GM21515 (cell line): ENCODE data around the gene TES.
"Not testable (repeated sequence)": the region's sequence is repeated elsewhere in the genome, so short reads cannot be mapped to it uniquely, and the experiment has no call there.

ENCODE experiments used
- ATAC-seq: cut with Tn5 transposase; IDR thresholded peaks from one replicate; pipeline ENCODE4 v1.9.1; 2021; ENCODE audit not compliant: unreplicated experiment

The TES gene

DNA sequence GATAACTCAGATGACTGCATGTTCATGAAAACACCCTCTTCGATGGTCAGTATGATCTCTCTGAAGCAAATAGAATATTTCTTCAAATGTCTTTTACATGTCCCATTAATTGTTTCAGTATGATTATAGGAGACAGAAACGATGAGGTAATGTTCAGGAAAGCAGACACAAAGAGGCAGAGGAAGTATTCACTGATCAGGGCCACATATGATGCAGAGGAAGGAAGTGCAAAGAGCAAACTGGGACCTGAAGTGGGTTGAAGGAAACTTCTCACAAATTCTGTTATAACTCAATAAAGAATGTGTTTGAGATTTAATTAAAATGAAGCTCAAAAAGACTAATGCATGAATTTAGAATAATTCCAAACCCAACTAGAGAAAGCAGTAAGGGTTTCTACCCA lies 70.5 kb downstream of the TES start:
- no peak for ATAC-seq

GRCh38 chr7:116283595-116284204 lies 73.4 kb downstream of the TES start:
- ATAC-seq: no peak

- ATAC-seq: no peak
Observed at GRCh38 chr7:116284390-116284789, 74.1 kb downstream of the TES start.

DNA sequence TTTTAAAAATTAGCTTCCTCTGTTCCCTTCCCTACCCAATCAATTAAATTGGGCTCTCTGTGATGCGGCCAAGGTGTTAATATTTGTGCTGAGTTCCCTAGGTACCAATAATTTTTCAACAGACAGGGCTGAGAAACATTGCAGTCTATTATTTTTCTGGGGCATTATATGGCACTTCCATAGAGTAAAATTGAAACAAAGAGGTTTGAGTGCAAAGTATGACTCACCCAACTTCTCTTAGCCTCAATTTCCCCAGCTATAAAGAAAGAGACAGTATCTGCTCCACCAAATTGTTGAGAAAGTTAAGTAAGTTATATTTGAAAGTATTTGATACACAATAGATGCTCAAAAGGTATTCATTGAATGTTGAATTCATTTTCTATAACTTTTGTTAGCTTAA lies 74.9 kb downstream of the TES start:
- no peak for ATAC-seq

DNA sequence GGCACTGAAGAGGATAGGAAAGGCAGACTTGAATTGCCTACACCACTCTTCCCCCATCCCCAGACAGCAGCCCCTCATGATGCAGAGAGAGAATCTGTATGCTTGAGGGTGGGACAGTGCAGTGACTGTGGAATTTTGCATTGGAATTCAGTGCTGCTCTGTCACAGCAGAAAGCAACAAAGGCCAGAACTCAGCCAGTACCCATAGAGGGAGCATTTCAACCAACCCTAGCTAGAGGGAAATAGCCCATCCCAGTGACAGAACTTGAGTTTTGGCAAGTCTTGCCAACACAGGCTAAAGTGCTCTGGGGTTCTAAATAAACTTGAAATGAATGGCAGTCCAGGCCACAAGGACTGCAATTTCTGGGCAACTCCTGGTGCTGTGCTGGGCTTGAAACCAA lies 80.4 kb downstream of the TES start:
- no peak for ATAC-seq

GRCh38 chr7:116291937-116292336 lies 81.6 kb downstream of the TES start:
- no peak for ATAC-seq

GRCh38 chr7:116292381-116292780 lies 82.0 kb downstream of the TES start:
- ATAC-seq: no peak

DNA sequence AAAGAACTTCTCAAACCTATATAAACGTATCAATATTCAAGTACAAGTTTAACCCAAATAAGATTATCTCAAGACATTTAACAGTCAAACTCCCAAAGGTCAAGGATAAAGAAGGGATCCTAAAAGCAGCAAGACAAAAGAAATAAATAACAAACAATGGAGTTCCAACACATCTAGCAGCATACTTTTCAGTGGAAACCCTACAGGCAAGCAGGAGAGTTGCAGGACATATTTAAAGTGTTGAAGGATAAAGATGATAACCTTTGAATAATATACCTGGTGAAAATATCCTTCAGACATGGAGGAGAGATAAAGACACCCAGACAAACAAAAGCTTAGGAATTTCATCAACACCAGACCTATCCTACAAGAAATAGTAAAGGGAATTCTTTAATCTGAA lies 82.8 kb downstream of the TES start:
- ATAC-seq: no peak

DNA sequence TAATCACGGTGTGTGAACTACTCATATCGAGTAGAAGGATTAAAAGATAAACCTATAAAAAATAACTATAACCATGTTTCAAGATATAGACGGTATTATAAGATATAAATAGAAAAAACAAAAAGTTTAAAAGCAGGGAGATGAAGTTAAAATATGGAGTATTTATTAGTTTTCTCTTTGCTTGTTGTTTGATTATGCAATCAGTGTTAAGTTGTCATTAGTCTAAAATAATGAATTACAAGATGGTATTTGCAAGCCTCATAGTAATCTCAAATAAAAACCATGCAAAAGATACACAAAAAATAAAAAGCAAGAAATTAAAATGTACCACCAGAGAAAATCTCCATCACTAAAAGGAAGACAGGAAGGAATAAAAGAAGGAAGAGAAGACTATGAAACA lies 83.3 kb downstream of the TES start:
- no peak for ATAC-seq

DNA sequence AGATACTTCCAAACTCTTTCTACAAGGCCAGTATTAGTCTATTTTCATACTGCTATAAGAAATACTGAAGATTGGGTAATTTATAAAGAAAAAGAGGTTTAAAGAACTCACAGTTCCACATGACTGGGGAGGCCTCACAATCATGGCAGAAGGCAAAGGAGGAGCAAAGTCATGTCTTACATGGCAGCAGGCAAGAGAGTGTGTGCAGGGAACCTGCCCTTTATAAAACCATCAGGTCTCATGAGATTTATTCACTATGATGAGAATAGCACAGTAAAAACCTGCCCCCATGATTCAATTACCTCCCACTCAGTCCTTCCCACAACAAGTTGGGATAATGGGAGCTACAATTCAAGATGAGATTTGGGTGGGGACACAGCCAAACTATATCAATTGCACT lies 85.6 kb downstream of the TES start:
- ATAC-seq: not testable (repeated sequence)

GRCh38 chr7:116298055-116298454 lies 87.7 kb downstream of the TES start:
- no peak for ATAC-seq

DNA sequence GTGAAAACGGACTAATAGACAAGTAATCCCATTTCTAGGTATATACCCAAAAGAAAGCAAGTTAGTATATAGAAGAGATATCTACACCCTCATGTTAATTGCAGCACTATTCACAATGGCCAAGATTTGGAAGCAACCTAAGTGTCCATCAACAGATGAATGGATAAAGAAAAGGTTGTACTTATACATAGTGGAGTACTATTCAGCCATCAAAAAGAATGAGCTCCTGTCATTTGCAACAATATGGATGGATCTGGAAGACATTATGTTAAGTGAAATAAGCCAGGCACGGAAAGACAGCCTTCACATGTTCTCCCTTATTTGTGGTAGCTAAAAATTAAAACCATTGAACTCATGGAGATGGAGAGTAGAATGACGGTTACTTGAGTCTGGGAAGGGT lies 88.2 kb downstream of the TES start:
- ATAC-seq: no peak

GRCh38 chr7:116305485-116306408 lies 95.4 kb downstream of the TES start:
- ATAC-seq: no peak

GRCh38 chr7:116306409-116307048 lies 96.2 kb downstream of the TES start:
- ATAC-seq: no peak

DNA sequence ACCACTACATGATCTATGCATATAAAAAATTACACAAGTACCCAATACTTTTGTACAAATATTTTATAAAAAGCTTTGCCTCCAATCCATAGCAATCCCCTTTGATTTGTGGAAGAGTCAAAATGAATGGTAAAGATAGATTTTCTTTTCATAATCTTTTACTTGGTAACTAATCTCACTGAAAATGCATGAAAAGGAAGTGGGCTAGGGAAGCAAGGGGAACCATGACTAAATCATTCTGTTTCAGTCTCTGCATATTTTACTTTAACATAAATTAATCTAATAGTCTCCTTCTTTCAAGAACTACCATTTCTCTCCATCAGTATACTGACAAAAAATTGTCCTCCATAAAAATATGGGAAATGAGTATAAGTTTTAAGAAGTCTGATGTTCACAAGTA lies 96.9 kb downstream of the TES start:
- no peak for ATAC-seq
